Erythroblast (primary cell): ENCODE measurements around the gene NQO2.

Experiments used
- GATA1 ChIP-seq: IDR thresholded peaks from 2 replicates; pipeline ENCODE4 v1.6.1; 2011; ENCODE audit warnings: low read depth, mild to moderate bottlenecking, control low read depth, low read length, moderate library complexity
- POLR2A ChIP-seq: IDR thresholded peaks from 2 replicates; pipeline ENCODE4 v1.6.1; 2011; ENCODE audit warnings: mild to moderate bottlenecking, low read length

- no peak for TF ChIP-seq POLR2A
- no peak for TF ChIP-seq GATA1
These were observed 23.3 kb downstream of the NQO2 start for GRCh38 chr6:3022765-3023662.
